HG03159 (cell line): ENCODE measurements around the gene GYS2.
"Not testable (repeated sequence)": the region's sequence is repeated elsewhere in the genome, so short reads cannot be mapped to it uniquely, and the experiment has no call there.

Source experiments
- ATAC-seq: cut with Tn5 transposase; IDR thresholded peaks from one replicate; pipeline ENCODE4 v1.9.1; 2021; ENCODE audit warnings: mild to moderate bottlenecking, moderate library complexity; ENCODE audit not compliant: unreplicated experiment

Gene GYS2

DNA sequence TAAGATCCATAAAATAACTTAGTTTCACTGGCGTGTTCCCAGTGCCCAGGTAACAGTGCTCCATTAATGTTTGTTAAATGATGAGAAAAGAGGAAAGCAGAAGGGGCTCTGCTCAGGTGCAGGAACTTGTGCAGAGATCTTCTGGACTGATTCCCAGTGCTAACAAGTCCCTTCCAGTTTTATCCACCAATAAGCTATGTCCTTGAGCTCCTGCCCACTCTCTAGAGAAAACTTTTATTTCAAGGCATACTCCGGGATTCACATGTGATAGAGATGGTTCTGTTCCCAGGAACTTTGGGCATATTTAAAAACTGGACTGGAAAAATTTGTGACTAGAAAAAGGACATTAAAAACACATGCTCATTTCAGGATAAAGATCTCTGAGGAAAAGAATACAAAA, 1.9 kb downstream of the GYS2 start:
- ATAC-seq, result no peak

- ATAC-seq, result no peak
Measured at GRCh38 chr12:21600196-21600595, 4.5 kb downstream of the GYS2 start.

GRCh38 chr12:21599143-21599999, 5.3 kb downstream of the GYS2 start:
- ATAC-seq, result no peak

- ATAC-seq, result no peak
Measured at GRCh38 chr12:21598651-21599050, 6.0 kb downstream of the GYS2 start.

- ATAC-seq, result not testable (repeated sequence)
Measured at GRCh38 chr12:21595356-21595755, 9.3 kb downstream of the GYS2 start.

DNA sequence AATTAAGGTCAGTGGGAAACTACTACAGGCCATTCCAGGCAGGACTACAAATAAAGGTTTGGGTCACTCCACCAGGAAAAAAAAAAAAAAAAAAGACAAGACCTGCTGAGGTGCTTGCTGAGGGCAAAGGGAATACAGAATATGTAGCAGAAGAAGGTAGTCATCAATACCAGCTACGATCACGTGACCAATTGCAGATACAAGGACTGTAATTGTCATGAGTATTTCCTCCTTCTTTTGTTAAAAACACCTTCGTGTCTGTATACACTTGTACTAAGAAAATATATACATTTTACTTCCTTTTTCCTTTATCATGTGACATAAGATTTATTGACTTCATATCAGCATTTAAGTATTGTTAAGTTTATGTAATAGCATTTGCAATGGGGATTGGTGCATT, 19.2 kb downstream of the GYS2 start:
- ATAC-seq, result no peak

GRCh38 chr12:21584403-21585182, 20.1 kb downstream of the GYS2 start:
- not testable (repeated sequence) for ATAC-seq

DNA sequence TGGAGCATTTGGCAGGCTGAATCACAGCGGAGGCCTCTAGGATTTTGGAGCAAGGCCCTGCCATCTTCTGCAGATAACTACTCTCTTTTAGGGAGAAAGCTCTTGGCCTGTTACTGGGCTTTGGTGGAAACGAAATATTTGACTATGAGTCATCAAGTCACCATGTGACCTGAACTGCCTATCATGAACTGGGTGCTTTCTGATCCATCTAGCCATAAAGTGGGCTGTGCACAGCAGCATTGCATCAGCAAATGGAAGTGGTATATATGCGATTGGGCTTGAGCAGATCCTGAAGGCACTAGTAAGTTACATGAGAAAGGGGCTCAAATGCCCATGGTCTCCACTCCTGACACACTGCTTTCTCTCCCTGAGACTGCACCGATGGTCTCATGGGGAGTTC, 21.1 kb downstream of the GYS2 start:
- no peak for ATAC-seq

DNA sequence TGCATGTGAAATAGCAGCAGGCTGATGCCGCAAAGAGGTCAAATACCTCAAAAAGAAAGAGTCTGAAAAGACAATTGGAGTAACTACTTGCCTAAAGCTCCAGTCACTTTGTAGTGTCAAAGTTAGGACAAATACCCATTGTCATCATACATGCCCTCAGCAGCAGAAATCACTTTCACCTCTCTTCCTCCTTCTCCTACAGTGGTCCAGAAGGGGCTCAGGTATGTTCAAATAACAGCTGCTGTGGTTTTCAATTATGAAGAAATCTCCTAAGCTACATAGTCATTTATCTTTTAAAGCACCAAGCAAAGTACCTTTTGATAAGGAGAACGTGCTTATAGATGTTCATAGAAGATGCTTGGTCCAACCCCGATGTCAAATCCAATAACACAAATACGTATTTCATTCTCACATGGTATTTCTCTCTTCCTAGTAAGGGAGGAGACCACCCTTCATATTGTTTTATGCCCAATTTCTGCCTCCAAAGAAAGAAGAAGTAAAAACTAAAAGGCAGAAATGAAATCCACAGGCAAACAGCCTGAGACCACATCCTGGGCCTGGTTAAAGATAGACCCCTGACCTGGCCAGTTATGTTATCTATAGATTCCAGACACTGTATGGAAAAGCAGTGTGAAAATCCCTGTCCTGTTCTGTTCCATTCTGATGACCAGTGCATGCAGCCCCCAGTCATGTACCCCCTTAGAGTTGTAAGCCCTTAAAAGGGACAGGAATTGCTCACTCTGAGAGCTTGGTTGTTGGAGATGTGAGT, 23.7 kb downstream of the GYS2 start:
- ATAC-seq, result no peak

GRCh38 chr12:21577516-21577915, 27.1 kb downstream of the GYS2 start:
- ATAC-seq, result no peak

DNA sequence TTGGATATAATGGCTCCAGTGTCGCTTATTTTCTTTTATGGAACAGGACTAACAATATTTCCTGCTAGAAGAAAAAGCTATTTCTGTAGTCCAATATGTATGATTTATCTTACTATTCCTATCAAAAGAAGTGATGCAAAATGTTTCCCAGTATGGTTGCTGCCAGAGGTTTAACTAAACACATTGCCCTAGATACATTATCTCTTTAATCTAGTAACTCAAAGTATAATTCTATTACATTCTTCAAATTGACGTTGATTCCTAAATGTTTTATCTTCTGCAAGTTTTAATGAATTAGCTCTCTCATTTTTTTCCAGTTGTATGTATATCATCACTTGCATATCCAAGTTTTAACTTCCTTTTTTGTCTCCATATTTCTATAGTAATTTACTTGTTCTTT, 28.2 kb downstream of the GYS2 start:
- no peak for ATAC-seq

- no peak for ATAC-seq
Measured at GRCh38 chr12:21573733-21574358, 30.8 kb downstream of the GYS2 start.

DNA sequence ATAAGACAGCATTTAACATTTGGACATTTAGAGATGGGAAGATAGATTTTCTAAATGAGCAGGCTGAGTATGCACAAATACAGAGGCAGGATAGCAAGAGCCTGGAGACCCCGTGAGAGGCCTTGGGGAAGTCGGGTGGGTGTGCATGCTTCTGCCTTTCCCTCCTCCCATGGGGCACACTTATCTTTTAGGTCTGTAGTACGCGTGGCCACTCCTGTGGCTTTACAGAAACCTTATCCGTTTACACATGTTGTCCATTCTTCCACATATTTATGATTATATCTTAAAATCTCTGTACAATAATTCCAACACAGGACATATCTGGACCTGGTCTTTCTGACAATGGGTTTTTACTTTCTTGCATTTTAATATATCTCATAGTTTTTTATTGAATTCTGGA, 33.6 kb downstream of the GYS2 start:
- no peak for ATAC-seq

GRCh38 chr12:21568115-21568514, 36.5 kb downstream of the GYS2 start:
- ATAC-seq, result no peak

DNA sequence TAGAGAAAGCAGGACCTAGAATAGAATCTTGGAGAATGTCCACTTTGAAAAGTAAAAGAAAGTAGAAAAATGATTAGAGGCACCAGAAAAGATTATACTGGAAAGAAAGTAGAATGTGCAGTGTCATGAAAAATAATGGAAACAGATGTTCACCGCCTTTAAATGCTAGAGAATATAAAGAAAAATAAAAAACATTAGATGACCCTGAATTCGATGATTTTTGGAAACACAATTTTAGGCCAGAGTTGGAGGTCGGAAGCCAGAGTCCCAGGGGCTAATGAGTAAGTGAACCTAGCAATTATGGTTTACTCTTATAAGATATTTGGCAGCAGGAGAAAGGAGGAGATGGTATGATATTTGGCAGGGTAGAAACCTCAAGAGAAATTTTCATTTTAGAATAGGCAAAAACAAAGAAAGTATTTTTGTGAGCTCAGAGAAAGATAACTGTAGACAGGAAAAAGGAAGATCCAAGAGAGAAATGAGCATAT, 37.7 kb downstream of the GYS2 start:
- ATAC-seq, result no peak

DNA sequence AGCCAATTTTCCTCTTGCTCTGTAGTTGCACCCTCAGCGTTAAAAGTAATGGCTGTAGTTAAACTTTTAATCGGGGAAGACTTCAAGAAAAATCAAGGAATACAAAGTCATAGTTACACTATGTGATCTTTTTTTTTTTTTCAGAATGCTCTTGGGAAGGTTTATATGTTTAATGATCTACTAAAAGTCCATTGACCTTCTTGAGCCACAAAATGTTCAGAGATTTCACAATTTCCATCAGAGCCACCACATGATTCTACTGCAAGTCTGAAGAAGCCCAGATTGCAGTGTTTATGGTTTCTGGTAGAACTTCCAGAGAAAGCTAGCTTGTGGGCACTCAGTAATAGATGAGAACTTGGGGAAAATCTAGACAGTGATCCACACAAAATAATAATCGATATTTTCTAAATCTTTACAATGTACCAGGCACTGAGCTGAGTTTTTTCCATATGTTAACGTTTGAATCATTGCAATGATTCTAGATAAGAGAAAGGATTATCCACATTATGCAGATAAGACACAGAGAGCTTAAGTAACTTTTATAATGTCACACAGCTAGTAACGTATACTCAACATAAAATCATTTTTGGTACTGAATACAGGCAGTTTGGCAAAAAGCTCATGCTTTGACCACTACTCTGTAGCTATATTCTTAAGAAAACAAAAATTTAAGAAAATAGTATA, 38.3 kb downstream of the GYS2 start:
- ATAC-seq, result no peak

- no peak for ATAC-seq
Measured at GRCh38 chr12:21562859-21563258, 41.8 kb downstream of the GYS2 start.

- ATAC-seq, result no peak
Measured at GRCh38 chr12:21561158-21561557, 43.5 kb downstream of the GYS2 start.

DNA sequence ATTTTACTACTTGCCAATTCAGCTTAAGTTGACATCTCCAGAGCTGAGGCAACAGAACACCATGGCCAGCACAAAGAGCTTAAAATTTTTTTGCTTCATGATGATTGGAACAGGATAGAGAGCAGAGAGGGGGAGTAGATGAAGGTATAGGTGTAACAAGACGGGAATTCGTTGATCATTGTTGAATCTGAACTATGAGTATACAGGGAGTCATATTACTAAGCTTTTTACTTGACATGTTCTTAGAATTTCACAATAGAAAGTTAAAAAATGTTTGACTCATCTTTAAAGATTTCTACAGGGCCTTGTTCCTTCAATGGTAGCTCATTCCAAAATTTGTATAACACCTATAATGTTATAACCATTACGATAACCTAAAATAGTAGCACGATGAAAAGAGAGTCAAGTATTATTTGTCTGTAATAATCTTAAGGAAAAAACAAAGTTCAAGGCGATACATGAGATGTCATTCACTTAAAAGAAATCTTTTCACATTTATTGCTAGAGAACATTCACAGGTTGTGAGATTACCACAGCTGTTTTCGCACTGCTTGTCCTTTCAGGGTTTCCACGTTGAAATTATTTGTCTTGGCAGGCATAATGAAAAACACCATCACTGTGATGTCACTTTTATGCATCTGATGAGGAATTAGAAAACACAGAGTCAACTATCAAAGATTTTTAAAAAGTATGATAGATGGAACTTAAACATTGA, 44.6 kb downstream of the GYS2 start:
- no peak for ATAC-seq
